OCI-LY3 (cell line): ENCODE data around the gene MS4A2.

Source experiments
- CTCF ChIP-seq: fragments of 200-600, 300-600 bp; sonication (generic); IDR thresholded peaks from 2 replicates; pipeline ENCODE4 v1.5.1; 2014; ENCODE audit warnings: antibody characterized with exemption, low read length, low read depth
- EZH2phosphoT487 ChIP-seq: fragments of 200-600 bp; shearing (Covaris generic); IDR thresholded peaks from 2 replicates; pipeline ENCODE4 v1.6.1; 2018; ENCODE audit warnings: antibody characterized with exemption, mixed run types, low read depth

- TF ChIP-seq CTCF (no peak), EZH2phosphoT487 (no peak)
These were observed 32.0 kb upstream of the MS4A2 start, which contains the start of gene MS4A3 for GRCh38 chr11:60056349-60056969.
